ENCODE results near the gene BRD3OS.
A peak's percentile ranks its signal among the peaks of the same experiment; 100 is the strongest.
"Not testable (repeated sequence)": the region's sequence is repeated elsewhere in the genome, so short reads cannot be mapped to it uniquely, and the experiment has no call there.

Gene BRD3OS

GRCh38 chr9:134024828-134025605, at the start of gene BRD3OS:
TSS of gene BRD3OS (plus strand) at chr9:134025481. CDS start at chr9:134026748, 1,267 bp downstream.
- peak; percentile 91 for DNase-seq

DNA sequence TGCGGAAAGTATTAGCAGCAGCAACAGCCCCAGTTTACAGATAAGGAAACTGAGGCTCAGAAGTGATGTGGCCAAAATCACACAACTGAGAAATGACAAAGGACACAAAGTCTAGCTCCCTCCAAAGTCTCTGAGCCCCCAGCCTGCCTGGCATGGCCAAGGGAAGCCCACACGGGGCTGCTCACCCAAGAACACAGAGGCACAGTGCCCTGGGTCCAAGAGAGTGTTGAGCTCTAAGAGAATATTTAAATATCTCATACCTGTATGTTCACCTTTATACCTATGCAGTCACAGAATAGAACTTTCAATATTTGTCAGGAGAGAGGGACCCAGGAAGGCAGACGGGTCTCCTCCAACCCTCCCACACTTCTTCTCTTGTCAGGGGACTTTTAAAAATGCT, 49.8 kb upstream of the BRD3OS start:
- no peak for DNase-seq

- DNase-seq, result no peak
Measured at GRCh38 chr9:133976191-133976861, 49.0 kb upstream of the BRD3OS start.

- no peak for DNase-seq
Measured at GRCh38 chr9:133976887-133977286, 48.4 kb upstream of the BRD3OS start.

DNA sequence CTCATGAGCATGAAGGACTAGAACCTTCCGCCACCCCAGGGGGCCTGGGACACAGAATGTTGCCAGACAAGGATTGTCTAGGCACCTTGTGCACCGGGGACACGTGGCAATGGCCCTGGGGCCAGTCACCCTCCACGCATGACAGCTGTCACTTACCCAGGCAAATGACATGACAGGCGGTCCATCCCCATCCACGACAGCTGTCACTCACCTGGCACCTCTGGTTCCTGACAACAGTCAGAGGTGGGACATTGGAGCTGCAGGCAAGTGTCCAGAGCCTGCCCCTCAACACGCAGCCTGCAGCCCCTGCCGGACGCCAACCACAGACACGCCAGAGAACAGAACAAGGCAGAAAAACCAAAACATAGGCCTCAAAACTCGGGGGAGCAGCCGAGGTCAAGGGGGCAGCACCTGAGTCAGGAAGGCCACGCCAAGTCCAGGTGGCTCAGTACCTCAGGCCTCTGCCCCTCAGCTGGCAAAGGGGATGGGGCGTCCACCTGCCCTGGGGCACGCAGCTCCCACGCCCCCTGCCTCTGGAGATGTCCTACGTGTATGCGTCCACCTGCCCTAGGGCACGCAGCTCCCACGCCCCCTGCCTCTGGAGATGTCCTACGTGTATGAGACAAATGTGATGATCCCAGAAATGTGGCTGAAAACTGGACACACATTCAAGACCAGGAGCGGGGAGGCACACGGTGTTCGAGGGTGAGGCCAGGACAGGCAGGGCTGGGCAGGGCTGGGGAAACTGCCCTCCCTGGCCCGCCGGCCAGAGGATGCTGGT, 47.7 kb upstream of the BRD3OS start:
- no peak for DNase-seq

GRCh38 chr9:133978226-133978898, 46.9 kb upstream of the BRD3OS start:
- DNase-seq, result no peak

DNA sequence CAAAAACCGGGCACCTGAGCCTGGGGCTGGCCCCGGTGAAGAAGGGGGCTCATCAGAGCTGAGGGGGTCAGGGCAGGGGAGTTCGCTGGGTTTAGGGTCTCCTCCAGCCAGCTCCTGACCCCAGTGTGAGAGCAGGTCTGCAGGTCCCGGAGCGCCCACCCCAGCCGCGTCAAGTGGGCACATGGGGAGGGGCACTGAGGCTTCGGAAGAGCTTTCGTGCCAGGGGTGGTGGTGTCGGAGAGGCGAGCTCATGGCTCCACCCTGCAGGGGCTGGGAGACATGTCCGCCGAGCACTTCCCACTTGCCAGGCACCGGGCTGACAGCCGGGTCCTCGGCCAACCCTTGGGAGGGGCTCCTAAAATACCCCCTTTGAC, 46.4 kb upstream of the BRD3OS start:
- DNase-seq, result no peak

- no peak for DNase-seq
Measured at GRCh38 chr9:133979273-133979920, 45.9 kb upstream of the BRD3OS start.

GRCh38 chr9:133979921-133980863, 45.1 kb upstream of the BRD3OS start:
- DNase-seq, result no peak

GRCh38 chr9:133980864-133981588, 44.3 kb upstream of the BRD3OS start:
- no peak for DNase-seq

DNA sequence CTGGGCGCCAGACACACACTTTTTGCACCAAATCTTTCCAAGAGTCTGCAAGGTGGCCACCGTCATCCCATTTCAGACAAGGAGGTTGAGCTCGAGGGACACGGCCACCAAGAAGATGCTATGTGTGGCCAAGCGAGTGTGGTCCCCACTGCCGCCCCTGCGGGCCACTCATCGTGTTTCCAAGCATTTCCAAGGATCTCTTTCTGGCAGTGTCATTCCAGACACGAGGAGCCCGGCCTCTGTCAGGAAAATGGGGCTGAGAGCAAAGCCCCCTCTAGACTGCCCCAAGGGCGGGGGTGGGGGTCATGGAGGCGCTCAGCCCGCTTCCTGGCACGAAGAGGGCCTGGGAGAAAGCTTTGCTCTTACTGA, 43.7 kb upstream of the BRD3OS start:
- no peak for DNase-seq

DNA sequence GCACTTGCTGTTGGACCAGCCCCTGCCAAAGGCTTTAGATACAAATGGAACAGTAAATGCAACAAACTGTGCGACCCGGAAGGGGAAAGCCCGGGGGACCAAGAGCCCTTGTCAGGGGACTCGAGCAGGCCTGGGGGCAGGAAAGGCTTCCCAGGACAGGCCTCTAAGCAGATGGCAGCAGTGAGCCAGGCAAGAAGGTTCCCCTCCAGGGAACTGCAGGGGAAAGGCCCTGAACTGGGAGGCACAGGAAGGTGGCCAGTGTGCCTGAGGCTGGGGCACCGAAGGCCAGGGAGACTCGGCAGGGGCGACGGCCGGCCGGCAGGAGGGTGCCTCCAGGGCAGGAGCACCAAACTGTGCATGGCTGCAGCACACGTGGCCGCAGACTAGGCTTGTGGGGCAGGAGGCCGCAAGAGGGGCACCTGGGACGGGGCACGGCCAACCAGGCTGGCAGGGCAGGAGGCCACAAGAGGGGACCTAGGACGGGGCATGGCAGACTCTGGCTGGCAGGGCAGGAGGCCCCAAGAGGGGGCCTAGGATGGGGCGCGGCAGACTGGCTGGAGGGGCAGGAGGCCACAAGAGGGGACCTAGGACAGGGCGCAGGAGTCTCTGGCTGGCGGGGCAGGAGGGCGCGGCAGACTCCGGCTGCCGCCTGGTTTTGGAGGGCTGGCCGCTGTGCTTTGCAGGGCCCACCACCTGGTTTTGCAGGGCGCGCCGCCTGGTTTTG, 43.2 kb upstream of the BRD3OS start:
- no peak for DNase-seq

DNA sequence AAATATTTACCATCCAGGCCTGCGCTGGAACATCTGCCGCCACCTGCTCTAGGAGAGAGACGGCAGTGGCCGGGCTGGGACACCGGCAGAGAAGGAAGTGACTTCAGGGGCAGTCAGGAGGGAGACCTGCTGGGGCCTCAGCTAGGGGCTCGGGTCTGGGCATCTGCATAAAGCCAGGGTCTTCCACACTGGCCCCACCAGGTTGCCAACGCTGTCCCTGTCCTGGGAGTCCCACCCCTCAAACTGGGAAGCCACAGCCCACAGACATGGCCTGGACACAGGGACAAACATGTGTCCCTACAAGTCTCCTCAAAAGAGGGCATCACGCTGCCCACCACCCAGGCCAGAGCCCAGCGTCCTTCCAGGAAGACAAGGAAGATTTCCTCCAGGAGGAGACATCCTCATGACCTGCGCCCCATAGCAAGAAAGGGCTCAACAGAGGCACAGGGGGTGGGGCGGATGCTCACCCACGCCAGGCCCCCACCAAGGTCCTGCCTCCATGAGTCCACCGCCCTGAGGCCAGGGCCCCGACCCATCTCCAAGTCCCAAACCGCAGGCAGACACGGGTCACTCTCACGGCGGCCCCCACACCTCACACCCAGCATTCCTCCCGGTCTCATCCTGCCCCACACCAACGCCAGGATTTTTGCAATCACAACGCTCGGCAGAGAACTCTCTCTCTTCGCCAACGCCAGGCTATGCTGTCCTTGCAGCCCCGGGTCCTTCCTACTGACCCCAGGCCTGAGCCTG, 42.1 kb upstream of the BRD3OS start:
- DNase-seq, result no peak

GRCh38 chr9:133986061-133986460, 39.2 kb upstream of the BRD3OS start:
- DNase-seq, result no peak

- DNase-seq, result no peak
Measured at GRCh38 chr9:133986774-133987445, 38.4 kb upstream of the BRD3OS start.

DNA sequence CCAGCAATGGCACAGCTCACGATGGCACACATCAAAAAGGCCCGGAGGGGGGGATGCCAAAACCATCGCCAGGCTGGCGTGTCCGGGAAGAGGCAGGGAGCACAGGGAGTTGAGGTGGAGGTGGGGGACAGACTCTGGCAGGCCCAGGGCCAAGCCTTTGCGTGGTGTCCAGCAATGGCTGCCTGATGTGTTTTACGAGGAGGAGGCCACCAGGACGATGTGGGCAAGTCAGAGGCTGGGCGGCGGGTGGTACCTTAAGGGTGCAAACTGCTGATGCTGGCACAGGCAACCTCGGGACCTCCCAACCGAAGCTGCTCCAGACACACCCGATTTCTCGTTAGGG, 37.9 kb upstream of the BRD3OS start:
- DNase-seq, result no peak

DNA sequence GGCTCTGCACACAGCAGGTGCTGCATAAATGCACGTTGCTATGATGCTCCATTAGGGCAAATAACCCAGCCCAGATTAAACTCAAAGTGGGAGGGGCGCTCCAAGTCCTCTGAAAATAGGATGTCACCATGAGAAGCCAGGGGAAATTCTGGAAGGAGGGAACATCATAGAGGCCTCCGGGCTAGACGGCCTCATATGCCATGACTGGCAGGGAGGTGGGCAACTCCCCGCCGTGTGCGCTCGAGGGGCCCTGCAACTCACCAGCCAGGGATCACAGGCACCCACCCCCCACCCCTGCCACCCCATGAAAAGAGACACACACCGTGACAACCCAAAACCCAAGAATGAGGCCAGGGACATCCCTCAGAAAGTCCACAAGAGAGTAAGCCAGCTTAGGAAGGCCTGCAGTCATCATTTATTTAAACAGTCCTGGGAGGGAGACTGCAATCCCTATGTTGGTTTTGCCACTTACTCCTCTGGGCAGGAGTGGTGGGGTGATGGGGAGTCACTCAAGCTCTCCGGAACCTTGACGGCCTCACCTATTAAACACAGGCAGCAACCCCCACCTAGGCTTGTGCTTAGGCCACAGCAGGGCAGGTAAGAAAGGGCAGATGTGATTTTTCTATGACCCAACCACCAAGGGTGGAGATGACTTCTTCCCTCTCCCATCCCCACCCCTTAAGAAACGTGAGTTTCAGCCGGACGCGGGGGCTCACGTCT, 37.2 kb upstream of the BRD3OS start:
- no peak for DNase-seq

DNA sequence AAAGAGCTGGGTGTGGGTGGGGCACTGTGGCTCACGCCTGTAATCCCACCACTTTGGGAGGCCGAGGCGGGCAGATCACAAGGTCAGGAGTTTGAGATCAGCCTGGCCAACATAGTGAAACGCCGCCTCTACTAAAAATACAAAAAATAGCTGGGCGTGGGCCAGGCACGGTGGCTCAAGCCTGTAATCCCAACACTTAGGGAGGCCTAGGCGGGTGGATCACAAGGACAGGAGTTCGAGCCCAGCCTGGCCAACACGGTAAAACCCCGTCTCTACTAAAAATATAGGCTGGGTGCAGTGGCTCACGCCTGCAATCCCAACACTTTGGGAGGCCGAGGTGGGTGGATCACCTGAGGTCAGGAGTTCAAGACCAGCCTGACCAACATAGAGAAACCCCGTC, 36.5 kb upstream of the BRD3OS start:
- not testable (repeated sequence) for DNase-seq
